Mucosa of descending colon (tissue), 3 donors: ENCODE measurements around the gene DKKL1. TPM values are rescaled to one million over a fixed set of nuclear protein-coding genes. Genes with fewer than 3 reads are reported as not detected.

Source experiments
- ATAC-seq: fragments of 200-7000 bp; cut with Tn5 transposase; one replicate; pipeline ENCODE4 v1.9.1; 2020; ENCODE audit warnings: mild to moderate bottlenecking, moderate library complexity
- DNase-seq, 3 donors: peaks; one replicate each; pipeline ENCODE4 v3.0.0-alpha.2; 2020
- H3K36me3 ChIP-seq: fragments of 200-600 bp; one replicate; pipeline ENCODE4 v1.8.0; 2021; ENCODE audit warnings: low read depth, mild to moderate bottlenecking
- H3K4me1 ChIP-seq: fragments of 200-600 bp; one replicate; pipeline ENCODE4 v1.8.0; 2021; ENCODE audit warnings: low read depth, mild to moderate bottlenecking
- H3K4me3 ChIP-seq: fragments of 200-600 bp; one replicate; pipeline ENCODE4 v1.8.0; 2021; ENCODE audit warnings: mild to moderate bottlenecking
- H3K9me3 ChIP-seq: fragments of 200-600 bp; one replicate; pipeline ENCODE4 v1.8.0; 2021; ENCODE audit warnings: mild to moderate bottlenecking
- intact Hi-C, 2 donors: fragments of 100-400 bp; cut with DNase I in 1 of 2; cut with micrococcal nuclease in 1 of 2; formaldehyde crosslinking; loops; one replicate each; pipeline versions ENCODE4 v1.11.0 to v1.11.1; 2022; cut with DNase I, micrococcal nuclease
- total RNA-seq, 3 donors: library from RNA; stranded (reverse); fragmentation: NEBNext Ultra II Directional in 2 of 3; extraction: Animal tissue kit (Norgen Biotek cat#: 25700) in 2 of 3; gene quantifications; one replicate each; pipeline versions ENCODE4 v1.2.1 to v1.2.4, GENCODE V29; 2021 to 2023
- TF ChIP-seq, protein P1 (sequence below): fragments of 200-600 bp; IDR thresholded peaks from one replicate; pipeline ENCODE4 v1.8.0; 2022; ENCODE audit warnings: antibody characterized with exemption, mild to moderate bottlenecking
- donor health status: DM: no; HTN: no; CAD: no; lungs with moderate emphysema.
- donor health status: DM: no; HTN: no; CAD: no.
- donor health status: DM: no; HTN: yes; CAD: no.

The DKKL1 gene
- total RNA-seq, 3 donors from 2014 or later = 0.44 TPM; not detected in 2

DNA sequence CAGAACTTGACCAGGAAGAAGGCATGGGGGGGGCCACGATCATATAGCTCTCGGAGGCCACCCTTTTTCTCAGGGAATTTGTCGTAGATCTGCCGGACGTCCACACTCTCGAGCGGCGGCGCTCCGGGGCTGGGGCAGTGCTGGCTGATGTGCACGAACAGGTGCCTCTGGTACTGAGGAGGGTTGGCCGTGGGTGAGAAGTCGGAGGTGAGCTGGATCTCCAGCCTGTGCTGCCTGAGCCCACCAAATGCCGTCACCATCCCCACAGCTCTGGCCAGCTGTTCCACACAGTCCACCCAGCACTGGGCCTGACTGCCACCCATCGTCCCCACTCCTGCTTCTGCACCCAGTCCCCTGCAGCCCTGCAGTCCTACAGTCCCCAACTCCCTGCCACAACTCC lies 16.5 kb upstream of the DKKL1 start:
- intact Hi-C loops = no loop called here
- Histone ChIP-seq H3K36me3 (no peaks in the 10 kb centered on the region), H3K4me1 (no peaks in the 10 kb centered on the region), H3K4me3 (no peak overlapping the region), H3K9me3 (no peaks in the 10 kb centered on the region)
- TF ChIP-seq, protein P1, sequence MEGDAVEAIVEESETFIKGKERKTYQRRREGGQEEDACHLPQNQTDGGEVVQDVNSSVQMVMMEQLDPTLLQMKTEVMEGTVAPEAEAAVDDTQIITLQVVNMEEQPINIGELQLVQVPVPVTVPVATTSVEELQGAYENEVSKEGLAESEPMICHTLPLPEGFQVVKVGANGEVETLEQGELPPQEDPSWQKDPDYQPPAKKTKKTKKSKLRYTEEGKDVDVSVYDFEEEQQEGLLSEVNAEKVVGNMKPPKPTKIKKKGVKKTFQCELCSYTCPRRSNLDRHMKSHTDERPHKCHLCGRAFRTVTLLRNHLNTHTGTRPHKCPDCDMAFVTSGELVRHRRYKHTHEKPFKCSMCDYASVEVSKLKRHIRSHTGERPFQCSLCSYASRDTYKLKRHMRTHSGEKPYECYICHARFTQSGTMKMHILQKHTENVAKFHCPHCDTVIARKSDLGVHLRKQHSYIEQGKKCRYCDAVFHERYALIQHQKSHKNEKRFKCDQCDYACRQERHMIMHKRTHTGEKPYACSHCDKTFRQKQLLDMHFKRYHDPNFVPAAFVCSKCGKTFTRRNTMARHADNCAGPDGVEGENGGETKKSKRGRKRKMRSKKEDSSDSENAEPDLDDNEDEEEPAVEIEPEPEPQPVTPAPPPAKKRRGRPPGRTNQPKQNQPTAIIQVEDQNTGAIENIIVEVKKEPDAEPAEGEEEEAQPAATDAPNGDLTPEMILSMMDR = no peak
- ATAC-seq (no peak), DNase-seq (no peak)

DNA sequence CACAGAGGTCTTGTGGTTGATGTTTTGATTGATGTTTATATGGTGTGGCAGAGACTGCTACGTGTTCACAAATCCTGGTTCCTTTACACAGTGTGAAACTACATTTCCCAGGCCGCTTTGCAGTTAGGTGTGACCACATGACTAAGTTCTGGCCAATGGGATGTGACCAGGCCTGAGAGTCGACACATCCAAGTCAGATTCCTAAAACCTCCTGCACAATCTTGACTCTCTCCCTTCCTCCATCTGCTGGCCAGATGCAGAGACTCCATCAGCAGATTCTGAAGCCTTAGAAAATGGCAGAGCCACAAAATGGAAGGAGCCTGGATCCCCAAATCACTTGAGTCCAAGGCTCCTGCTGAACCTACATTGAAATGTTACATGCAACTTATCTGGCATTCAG lies 15.8 kb upstream of the DKKL1 start:
- ATAC-seq (peak; percentile 72), DNase-seq (peak in 1 of 3 donors; percentile 40)
- Histone ChIP-seq H3K9me3 (no peaks in the 10 kb centered on the region), H3K4me3 (no peak overlapping the region), H3K36me3 (no peaks in the 10 kb centered on the region), H3K4me1 (no peaks in the 10 kb centered on the region)
- TF ChIP-seq, protein P1 = no peak
- intact Hi-C loops = no loop called here

DNA sequence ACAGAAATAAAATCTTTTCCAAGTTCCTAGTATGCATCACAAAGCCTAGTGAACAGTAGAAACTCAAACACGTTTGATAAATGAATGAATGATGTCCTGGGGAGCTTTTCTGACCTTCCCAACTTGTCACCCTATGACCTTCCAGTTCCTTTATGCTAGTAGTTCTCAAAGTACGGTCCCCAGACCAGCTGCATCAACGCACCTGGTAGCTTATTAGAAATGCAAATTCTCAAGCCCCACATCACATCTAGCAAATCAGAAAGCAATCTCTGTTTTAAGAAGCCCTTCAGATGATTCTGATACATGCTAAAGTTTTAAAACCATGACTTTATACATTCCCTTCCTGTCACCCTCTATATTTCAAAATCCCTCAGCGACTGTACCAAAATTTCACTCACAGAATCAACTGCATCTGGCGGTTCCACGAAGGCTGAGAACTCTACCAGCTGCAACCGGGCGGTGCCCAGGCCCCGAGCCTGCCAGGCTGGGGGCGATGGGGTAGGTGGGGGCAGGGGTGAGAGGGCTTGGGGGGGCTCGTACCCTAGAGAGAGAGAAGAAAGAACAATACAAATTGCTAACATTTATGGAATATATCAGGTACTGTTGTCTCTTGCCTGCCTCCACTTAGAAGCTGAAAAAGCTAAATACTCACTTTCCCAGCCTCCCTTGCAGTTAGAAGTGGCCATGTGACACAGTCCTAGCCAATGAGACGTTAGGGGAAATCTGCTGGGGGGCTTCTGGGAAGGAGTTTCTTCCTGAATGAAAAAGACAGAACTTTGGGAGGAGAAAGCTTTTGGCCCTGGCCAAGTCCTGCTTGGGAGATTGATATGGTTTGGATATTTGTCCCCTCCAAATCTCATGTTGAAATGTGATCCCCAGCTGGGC lies 15.1 kb upstream of the DKKL1 start:
- Histone ChIP-seq H3K36me3 (no peaks in the 10 kb centered on the region), H3K4me1 (no peaks in the 10 kb centered on the region), H3K9me3 (no peaks in the 10 kb centered on the region), H3K4me3 (no peak overlapping the region)
- DNase-seq (no peak), ATAC-seq (no peak)
- intact Hi-C loops = no loop called here
- TF ChIP-seq, protein P1 = no peak

DNA sequence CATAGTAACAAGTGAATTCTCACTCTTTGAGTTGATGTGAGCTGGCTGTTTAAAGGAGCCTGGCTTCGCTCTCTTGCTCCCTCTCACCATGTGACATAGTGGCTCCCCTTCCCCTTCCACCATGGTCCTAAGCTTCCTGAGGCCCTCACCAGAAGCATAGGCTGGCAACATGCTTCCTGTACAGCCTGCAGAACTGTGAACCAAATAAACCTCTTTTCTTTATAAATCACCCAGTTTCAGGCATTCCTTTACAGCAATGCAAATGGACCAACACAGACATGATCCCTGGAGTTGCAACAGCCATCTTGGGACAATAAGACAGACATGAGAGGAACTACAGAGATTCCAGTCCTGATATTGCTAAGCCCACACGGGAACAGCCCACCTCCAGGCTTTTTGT lies 14.1 kb upstream of the DKKL1 start:
- no peak for ATAC-seq
- intact Hi-C loops = no loop called here
- TF ChIP-seq, protein P1 = no peak
- Histone ChIP-seq H3K4me1 (no peaks in the 10 kb centered on the region), H3K36me3 (no peaks in the 10 kb centered on the region), H3K4me3 (no peak overlapping the region), H3K9me3 (no peaks in the 10 kb centered on the region)
- DNase-seq = no peak

DNA sequence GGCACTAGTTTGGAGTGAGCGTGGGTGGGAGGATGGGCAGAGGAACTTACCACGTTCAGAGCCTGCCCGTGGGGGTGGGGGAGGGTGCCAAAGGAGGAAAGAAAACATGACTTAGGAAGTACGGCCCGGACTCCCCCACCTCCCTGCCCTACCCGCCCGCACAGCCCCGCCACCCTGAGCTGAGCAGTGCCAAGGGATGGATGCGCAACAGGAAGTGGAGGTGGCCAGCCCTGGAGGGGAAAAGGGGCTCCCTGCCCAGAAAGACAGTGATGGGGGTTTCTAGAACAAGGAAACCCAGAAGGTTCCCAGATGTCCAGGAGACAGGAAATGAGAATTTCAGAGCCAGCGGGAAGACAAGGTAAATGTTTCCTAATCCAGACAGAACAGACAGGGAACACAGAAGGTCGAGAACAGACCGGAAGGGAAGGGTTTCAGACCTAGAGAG lies 7.7 kb upstream of the DKKL1 start:
- ATAC-seq = no peak
- TF ChIP-seq, protein P1 = no peak
- intact Hi-C loops = no loop called here
- H3K4me1 ChIP-seq = no peaks in the 10 kb centered on the region
- H3K4me3 ChIP-seq = no peak overlapping the region
- H3K36me3 ChIP-seq = no peaks in the 10 kb centered on the region
- DNase-seq = no peak
- no peaks in the 10 kb centered on the region for H3K9me3 ChIP-seq
